Measurements from ENCODE around the gene EIPR1. TPM values are rescaled to one million over a fixed set of nuclear protein-coding genes. Genes with fewer than 3 reads are reported as not detected.

EIPR1 gene
- total and polyA plus RNA-seq, 2 of the 4 experiments (the other 2 are of a cell fraction): 46.5 to 67.4 TPM

DNA sequence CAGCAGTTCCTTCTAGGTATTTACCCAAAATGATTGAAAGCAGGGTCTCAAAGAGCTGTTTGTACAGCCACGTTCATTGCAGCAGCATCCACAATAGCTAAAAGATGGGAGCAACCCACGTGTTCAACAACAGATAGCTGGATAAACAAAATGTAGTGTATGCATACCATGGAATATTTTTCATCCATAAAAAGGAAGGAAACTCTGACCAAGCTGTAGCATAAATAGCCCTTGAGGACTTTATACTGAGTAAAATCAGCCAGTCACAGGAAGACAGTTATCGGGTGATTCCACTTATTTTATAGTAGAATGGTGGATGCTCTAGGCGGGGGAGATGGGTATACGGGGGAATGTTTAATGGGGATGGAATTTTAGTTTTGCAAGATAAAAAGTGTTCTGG lies 9.4 kb upstream of the EIPR1 start:
- Histone ChIP-seq H2AK9ac (replicated peaks; ENCODE audit: low read depth, low read length, poor library complexity) (no peak overlapping the region), H3K4me2 (ENCODE audit: low read depth, low read length) (peak overlapping the region; percentile 66; the same call in 1 of the 2 replicates), H3K14ac (replicated peaks; ENCODE audit: low read depth, low read length) (no peak overlapping the region), H3K4me1 (ENCODE audit: control insufficient read depth, insufficient read depth, low read length) (peaks cover 4% of the 10 kb centered on the region), H2BK15ac (ENCODE audit: low read depth, low read length) (no peak overlapping the region), H3K27me3 (ENCODE audit: control insufficient read depth, insufficient read depth, low read length) (no peaks in the 10 kb centered on the region), H3K9ac (ENCODE audit: low read depth, low read length) (peak overlapping the region; percentile 63), H4K5ac (ENCODE audit: low read depth, low read length) (no peak overlapping the region), H4K8ac (ENCODE audit: low read depth in 2 of 2, low read length in 2 of 2) (no peak overlapping the region), H4K91ac (ENCODE audit: insufficient read depth, low read depth, low read length) (no peak overlapping the region), H3K9me1 (ENCODE audit: insufficient read depth, low read length) (peaks cover 3% of the 10 kb centered on the region; the same call in 1 of the 2 replicates), H2BK20ac (ENCODE audit: low read depth, low read length) (no peak overlapping the region), H3K4me3 (ENCODE audit: insufficient read depth, low read depth, low read length) (no peak overlapping the region), H2AFZ (replicated peaks; ENCODE audit: low read length, poor library complexity) (no peak overlapping the region), H4K20me1 (ENCODE audit: insufficient read depth, low read length) (peaks cover 24% of the 10 kb centered on the region), H2BK5ac (ENCODE audit: low read depth, low read length, poor library complexity, severe bottlenecking) (peak overlapping the region; percentile 63), H3K18ac (ENCODE audit: low read depth, low read length) (no peak overlapping the region), H3K9me3 (ENCODE audit: control insufficient read depth, insufficient read depth, low read length) (no peaks in the 10 kb centered on the region), H2AK5ac (ENCODE audit: low read depth, low read length) (no peak overlapping the region), H3K4ac (ENCODE audit: low read depth, low read length) (no peak overlapping the region), H3K27ac (ENCODE audit: insufficient read depth, low read length) (peak overlapping the region; percentile 82; the same call in 1 of the 2 replicates), H3K79me1 (ENCODE audit: low read depth in 1 of 2, low read length in 2 of 2) (peaks cover 11 to 43% of the 10 kb centered on the region in 2 experiments), H2BK120ac (ENCODE audit: low read depth, low read length) (no peak overlapping the region), H3K23ac (ENCODE audit: low read depth, low read length) (0 out of 2 replicates have a peak overlapping the region, but pooled peaks have one; percentile 5), H3K36me3 (ENCODE audit: control insufficient read depth, insufficient read depth, low read length) (peaks cover 31% of the 10 kb centered on the region), H3K56ac (ENCODE audit: extremely low read depth, insufficient read depth, low read length) (no peak overlapping the region; the same call in 1 of the 2 replicates)
- WGBS, 2 experiments (ENCODE audit: extremely low coverage in 2 of 2, insufficient read length in 1 of 2): no CpG with 5 or more reads among the region's 5 CpGs
- ChIA-PET CTCF (no interaction called here), POLR2A (ENCODE audit: unreplicated experiment) (interaction anchor here (0.9 kb wide), 1 partner anchor 9 kb away, joined by 3 read pairs; the partner anchor contains the start of gene EIPR1)
- no TSS peak for BruUV-seq (replicated peaks)
- in situ Hi-C loops (cut with MboI; ENCODE audit: low sequenced_read_pairs) (no loop called here), dilution Hi-C loops (cut with HindIII; ENCODE audit: low sequenced_read_pairs, unreplicated experiment) (no loop called here), intact Hi-C loops (cut with micrococcal nuclease) (no loop called here)
- no peak for TF ChIP-seq MAFK (IDR thresholded peaks at IDR 0.05; ENCODE audit: low read depth, low read length)
- no peak for TF ChIP-seq RFX5 (IDR thresholded peaks at IDR 0.05; ENCODE audit: low read depth, low read length)
- no peak for TF ChIP-seq FOS (IDR thresholded peaks at IDR 0.05; ENCODE audit: low read depth, low read length)
- no peak for TF ChIP-seq MAZ (IDR thresholded peaks at IDR 0.05; ENCODE audit: borderline replicate concordance, low read depth, low read length)
- TF ChIP-seq POLR2A (IDR thresholded peaks at IDR 0.05; ENCODE audit: low read depth, low read length): no peak
- TF ChIP-seq CHD1 (IDR thresholded peaks at IDR 0.05; ENCODE audit: low read depth, low read length): no peak
- TF ChIP-seq, protein P1, sequence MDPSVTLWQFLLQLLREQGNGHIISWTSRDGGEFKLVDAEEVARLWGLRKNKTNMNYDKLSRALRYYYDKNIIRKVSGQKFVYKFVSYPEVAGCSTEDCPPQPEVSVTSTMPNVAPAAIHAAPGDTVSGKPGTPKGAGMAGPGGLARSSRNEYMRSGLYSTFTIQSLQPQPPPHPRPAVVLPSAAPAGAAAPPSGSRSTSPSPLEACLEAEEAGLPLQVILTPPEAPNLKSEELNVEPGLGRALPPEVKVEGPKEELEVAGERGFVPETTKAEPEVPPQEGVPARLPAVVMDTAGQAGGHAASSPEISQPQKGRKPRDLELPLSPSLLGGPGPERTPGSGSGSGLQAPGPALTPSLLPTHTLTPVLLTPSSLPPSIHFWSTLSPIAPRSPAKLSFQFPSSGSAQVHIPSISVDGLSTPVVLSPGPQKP (IDR thresholded peaks at IDR 0.05; ENCODE audit: borderline replicate concordance, low read depth, low read length): no peak
- no peak for TF ChIP-seq BHLHE40 (IDR thresholded peaks at IDR 0.05; ENCODE audit: low read depth, low read length)
- TF ChIP-seq SMC3 (IDR thresholded peaks at IDR 0.05; ENCODE audit: low read depth, low read length): no peak
- TF ChIP-seq CEBPB (IDR thresholded peaks at IDR 0.05; ENCODE audit: low read depth, low read length): no peak
- TF ChIP-seq, protein P2, sequence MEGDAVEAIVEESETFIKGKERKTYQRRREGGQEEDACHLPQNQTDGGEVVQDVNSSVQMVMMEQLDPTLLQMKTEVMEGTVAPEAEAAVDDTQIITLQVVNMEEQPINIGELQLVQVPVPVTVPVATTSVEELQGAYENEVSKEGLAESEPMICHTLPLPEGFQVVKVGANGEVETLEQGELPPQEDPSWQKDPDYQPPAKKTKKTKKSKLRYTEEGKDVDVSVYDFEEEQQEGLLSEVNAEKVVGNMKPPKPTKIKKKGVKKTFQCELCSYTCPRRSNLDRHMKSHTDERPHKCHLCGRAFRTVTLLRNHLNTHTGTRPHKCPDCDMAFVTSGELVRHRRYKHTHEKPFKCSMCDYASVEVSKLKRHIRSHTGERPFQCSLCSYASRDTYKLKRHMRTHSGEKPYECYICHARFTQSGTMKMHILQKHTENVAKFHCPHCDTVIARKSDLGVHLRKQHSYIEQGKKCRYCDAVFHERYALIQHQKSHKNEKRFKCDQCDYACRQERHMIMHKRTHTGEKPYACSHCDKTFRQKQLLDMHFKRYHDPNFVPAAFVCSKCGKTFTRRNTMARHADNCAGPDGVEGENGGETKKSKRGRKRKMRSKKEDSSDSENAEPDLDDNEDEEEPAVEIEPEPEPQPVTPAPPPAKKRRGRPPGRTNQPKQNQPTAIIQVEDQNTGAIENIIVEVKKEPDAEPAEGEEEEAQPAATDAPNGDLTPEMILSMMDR (conservative IDR thresholded peaks at IDR 0.05; ENCODE audit: low read depth, low read length): no peak
- no peak for TF ChIP-seq NFE2L2 (IDR thresholded peaks at IDR 0.05; ENCODE audit: low read depth, low read length)
- TF ChIP-seq RCOR1 (IDR thresholded peaks at IDR 0.05; ENCODE audit: insufficient replicate concordance, low read length): no peak
- no peak for TF ChIP-seq RAD21 (IDR thresholded peaks at IDR 0.05; ENCODE audit: low read length)
- TF ChIP-seq, protein P3, sequence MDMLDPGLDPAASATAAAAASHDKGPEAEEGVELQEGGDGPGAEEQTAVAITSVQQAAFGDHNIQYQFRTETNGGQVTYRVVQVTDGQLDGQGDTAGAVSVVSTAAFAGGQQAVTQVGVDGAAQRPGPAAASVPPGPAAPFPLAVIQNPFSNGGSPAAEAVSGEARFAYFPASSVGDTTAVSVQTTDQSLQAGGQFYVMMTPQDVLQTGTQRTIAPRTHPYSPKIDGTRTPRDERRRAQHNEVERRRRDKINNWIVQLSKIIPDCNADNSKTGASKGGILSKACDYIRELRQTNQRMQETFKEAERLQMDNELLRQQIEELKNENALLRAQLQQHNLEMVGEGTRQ (IDR thresholded peaks at IDR 0.05; ENCODE audit: low read depth, low read length): peak; percentile 21; the same call in 1 of the 2 replicates
- 0 out of 2 replicates have a peak, but pooled peaks have one; percentile 29 for TF ChIP-seq MXI1 (IDR thresholded peaks at IDR 0.05; ENCODE audit: borderline replicate concordance, low read depth, low read length)
- DNase-seq (peak; percentile 43), ATAC-seq (ENCODE audit: low read depth) (peak; percentile 48)

Measured in IMR-90 (cell line).